GM12873 (cell line): ENCODE data around the gene TNFRSF14.

Experiments
- CTCF ChIP-seq: IDR thresholded peaks from 2 replicates; pipeline ENCODE4 v1.5.1; 2012; ENCODE audit warnings: low read depth, mild to moderate bottlenecking, moderate library complexity, low read length, control low read depth; ENCODE audit not compliant: insufficient read depth; ENCODE audit errors: missing control alignments

The TNFRSF14 gene

GRCh38 chr1:2574350-2574749 is 18.2 kb downstream of the TNFRSF14 start:
- no peak for TF ChIP-seq CTCF

- no peak for TF ChIP-seq CTCF
Measured at GRCh38 chr1:2575801-2576663, 19.9 kb downstream of the TNFRSF14 start.

- no peak for TF ChIP-seq CTCF
Measured at GRCh38 chr1:2578758-2579118, 22.6 kb downstream of the TNFRSF14 start.

- TF ChIP-seq CTCF: no peak
Measured at GRCh38 chr1:2580691-2581090, 24.5 kb downstream of the TNFRSF14 start.

- TF ChIP-seq CTCF: no peak
Measured at GRCh38 chr1:2582391-2582790, 26.2 kb downstream of the TNFRSF14 start.

GRCh38 chr1:2583331-2583791 is 27.2 kb downstream of the TNFRSF14 start:
- TF ChIP-seq CTCF: no peak

GRCh38 chr1:2583871-2584351 is 27.7 kb downstream of the TNFRSF14 start:
- no peak for TF ChIP-seq CTCF
